MG63 (cell line): ENCODE results near the gene EXOC3L1. TPM values are rescaled to one million over a fixed set of nuclear protein-coding genes. Genes with fewer than 3 reads are reported as not detected.

Experiments used
- DNase-seq: peaks from one replicate; pipeline ENCODE4 v3.0.0-alpha.2; 2020
- H3K27me3 ChIP-seq: fragments of 250-450 bp; sonication (Bioruptor Pico); 2 replicates; pipeline ENCODE4 v1.5.1; 2020; ENCODE audit warnings: mild to moderate bottlenecking, moderate library complexity
- H3K36me3 ChIP-seq: fragments of 250-450 bp; sonication (Bioruptor Pico); 2 replicates; pipeline ENCODE4 v1.5.1; 2020; ENCODE audit warnings: mild to moderate bottlenecking, moderate library complexity
- H3K4me3 ChIP-seq: fragments of 250-450 bp; sonication (Bioruptor Pico); 2 replicates; pipeline ENCODE4 v1.5.1; 2020; ENCODE audit warnings: mild to moderate bottlenecking, moderate library complexity
- H3K9me3 ChIP-seq: fragments of 250-450 bp; sonication (Bioruptor Pico); 2 replicates; pipeline ENCODE4 v1.5.1; 2020; ENCODE audit warnings: mild to moderate bottlenecking, moderate library complexity
- total RNA-seq: library from RNA; depleted of rRNA; stranded (reverse); fragments of >200 nt; shearing (Covaris generic); gene quantifications from 2 replicates; pipeline ENCODE4 v1.2.3, GENCODE V29; 2014; ENCODE audit warnings: low replicate concordance

EXOC3L1 gene
- total RNA-seq, 1 experiment from 2014 or later: not detected

DNA sequence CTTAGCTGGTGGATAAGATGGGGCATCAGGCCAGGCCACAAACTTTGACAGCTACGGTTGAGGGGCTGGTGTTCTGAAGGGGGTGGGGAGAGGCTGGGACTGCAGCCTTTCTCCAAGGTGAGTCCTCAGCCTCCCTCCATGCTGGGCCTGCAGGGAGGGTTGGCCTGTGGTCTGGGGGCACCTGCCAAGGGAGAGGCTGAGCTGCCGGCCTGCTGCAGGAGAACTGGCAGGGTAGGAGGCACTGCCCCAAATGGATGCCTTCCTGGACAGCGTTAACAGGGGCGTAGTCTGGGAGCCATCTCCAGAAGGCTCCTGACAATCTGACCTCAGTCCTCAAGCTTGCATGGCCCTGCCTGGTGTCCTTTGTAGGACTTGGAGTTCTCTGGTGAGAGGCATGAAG lies 14.1 kb upstream of the EXOC3L1 start:
- Histone ChIP-seq H3K36me3 (no peaks in the 10 kb centered on the region; the same call in none of the 2 replicates), H3K27me3 (no peaks in the 10 kb centered on the region), H3K9me3 (no peaks in the 10 kb centered on the region), H3K4me3 (no peak overlapping the region)
- no peak for DNase-seq

DNA sequence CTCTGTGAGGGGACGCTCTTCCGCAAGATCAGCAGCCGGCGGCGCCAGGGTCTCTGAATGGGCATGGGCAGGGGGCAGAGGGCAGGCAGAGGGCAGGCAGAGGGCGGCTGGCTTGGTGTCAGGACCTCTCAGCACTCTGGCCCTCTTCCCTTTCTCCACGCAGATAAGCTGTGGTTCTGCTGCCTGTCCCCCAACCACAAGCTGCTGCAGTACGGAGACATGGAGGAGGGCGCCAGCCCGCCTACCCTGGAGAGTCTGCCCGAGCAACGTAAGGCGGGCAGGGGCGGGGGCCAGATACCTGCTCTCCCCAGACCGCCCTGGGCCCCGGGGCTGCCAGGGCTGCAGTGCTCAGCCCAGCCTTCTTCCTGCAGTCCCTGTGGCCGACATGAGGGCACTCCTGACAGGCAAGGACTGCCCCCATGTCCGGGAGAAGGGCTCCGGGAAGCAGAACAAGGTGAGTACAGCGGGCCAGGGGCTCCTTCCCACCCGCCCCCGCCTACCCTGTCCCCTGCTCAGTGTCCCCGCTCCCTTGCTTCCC lies 13.1 kb upstream of the EXOC3L1 start:
- no peaks in the 10 kb centered on the region for H3K9me3 ChIP-seq
- no peaks in the 10 kb centered on the region for H3K27me3 ChIP-seq
- no peaks in the 10 kb centered on the region; the same call in none of the 2 replicates for H3K36me3 ChIP-seq
- DNase-seq: no peak
- H3K4me3 ChIP-seq: no peak overlapping the region

DNA sequence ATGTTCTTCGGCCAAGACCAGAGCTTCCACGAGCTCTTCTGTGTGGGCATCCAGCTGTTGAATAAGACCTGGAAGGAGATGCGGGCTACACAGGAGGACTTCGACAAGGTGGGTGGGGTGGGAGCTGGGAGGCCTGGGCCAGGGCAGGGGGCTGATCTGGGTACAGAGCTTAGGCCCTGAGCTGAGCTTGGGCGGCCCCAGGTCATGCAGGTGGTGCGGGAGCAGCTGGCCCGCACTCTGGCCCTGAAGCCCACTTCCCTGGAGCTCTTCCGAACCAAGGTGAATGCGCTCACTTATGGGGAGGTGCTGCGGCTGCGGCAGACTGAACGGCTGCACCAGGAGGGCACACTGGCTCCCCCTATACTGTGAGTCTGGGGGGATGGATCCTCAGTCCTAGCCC lies 12.5 kb upstream of the EXOC3L1 start:
- Histone ChIP-seq H3K4me3 (no peak overlapping the region), H3K9me3 (no peaks in the 10 kb centered on the region), H3K36me3 (peaks cover under 1% of the 10 kb centered on the region), H3K27me3 (no peaks in the 10 kb centered on the region)
- DNase-seq: no peak

DNA sequence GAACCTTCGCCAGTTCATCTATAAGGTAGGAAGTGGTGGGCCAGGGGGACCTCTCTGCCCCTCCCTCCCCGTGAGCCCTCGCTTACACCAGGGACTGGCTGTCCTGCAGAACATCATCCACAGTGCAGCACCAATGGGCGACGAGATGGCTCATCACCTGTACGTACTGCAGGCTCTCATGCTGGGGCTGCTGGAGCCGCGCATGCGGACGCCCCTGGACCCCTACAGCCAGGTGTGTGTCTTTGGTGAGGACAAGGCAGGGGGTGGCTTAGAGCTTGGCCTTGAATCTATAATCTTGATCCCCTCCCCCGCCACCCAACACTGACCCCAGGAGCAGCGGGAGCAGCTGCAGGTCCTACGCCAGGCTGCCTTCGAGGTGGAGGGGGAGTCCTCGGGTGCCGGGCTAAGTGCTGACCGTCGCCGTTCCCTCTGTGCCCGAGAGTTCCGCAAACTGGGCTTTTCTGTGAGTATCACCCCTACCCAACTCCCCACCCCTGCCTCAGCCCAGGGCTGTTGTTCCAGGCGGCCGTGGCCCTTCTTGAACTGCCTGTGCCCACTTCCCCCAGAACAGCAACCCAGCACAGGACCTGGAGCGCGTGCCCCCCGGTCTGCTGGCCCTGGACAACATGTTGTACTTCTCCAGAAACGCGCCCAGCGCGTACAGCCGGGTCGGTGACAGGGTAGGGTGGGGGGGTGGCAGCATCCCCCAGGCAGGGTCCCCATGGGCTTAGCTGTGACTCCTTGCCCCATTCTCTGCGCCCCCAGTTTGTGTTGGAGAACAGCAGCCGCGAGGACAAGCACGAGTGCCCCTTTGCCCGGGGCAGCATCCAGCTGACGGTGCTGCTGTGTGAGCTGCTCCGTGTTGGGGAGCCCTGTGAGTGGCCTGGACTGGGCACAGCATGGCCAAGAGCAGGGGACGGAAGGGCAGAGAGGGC lies 11.7 kb upstream of the EXOC3L1 start:
- no peaks in the 10 kb centered on the region for H3K9me3 ChIP-seq
- H3K36me3 ChIP-seq: peaks cover 6% of the 10 kb centered on the region
- DNase-seq: no peak
- no peak overlapping the region for H3K4me3 ChIP-seq
- no peaks in the 10 kb centered on the region for H3K27me3 ChIP-seq

DNA sequence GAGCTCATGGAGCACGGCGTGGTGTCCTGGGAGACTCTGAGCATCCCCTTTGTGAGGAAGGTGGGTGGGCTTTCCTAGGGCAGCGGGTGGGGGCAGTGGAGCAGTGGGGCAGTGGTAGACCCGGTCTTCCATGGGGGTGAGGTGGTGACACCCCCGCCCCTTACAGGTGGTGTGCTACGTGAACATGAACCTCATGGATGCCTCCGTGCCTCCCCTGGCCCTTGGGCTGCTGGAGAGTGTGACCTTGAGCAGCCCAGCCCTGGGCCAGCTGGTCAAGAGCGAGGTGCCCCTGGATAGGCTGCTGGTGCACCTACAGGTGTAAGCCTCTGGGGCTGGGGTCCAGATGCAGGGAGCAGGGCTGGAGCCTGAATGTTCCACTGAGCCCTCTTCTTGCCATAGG lies 10.6 kb upstream of the EXOC3L1 start:
- peaks cover 15% of the 10 kb centered on the region for H3K36me3 ChIP-seq
- H3K9me3 ChIP-seq: no peaks in the 10 kb centered on the region
- no peaks in the 10 kb centered on the region for H3K27me3 ChIP-seq
- no peak for DNase-seq
- H3K4me3 ChIP-seq: no peak overlapping the region

DNA sequence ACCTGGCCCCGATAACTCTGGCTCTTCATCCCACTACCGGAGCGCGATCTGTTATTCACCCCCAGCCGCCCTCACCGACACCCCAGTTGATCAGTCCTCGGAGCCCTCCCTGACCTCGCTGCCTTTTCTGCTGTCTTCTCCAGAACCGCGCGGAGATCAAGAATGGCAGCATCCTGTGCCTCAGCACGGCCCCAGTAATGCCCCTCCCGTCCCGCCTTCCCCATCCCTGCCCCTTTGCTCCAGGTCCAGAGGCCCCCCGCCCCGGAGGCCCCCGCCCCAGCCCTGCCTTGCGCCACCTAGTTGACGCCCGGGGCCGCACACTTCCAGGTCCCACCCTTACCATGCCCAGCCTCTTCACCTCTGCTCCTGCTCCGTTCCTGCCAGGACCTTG lies 9.9 kb upstream of the EXOC3L1 start:
- peaks cover 21% of the 10 kb centered on the region for H3K36me3 ChIP-seq
- H3K9me3 ChIP-seq: no peaks in the 10 kb centered on the region
- H3K4me3 ChIP-seq: no peak overlapping the region
- DNase-seq: no peak
- no peaks in the 10 kb centered on the region for H3K27me3 ChIP-seq

DNA sequence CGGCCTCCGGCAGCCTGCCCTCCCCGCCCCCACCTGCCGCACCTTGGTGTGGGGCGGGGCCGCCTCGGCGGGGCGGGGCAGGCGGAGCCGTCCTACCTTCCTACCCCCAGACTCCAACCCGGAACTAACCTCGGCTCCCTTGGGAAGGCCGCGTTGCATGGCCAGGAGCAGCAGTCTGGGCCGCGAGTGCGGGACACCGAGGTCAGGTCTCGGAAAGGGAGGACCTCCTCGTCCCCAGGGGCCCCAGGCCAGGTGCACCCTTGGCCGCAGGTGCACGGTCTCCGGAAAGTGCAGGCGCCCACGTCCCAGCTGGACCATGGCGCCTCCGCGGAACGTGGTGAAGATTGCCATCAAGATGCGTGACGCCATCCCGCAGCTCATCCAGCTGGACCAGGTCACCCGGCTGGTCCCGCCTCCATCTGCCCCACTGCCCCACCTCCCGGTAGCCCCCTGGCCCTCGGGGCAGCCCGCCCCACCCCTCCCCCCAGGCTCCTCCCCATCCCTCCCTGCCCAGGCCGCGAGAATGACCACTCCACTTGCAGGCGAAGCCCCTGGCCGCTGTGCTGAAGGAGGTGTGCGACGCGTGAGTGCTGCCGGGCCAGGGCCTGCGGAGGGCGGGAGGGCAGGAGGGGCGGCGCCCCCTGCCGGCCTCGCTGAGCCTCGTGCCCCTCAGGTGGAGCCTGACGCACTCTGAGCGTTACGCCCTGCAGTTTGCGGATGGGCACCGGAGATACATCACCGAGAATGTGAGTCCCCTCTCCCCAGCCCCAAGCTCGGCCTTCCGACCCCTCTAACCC lies 9.3 kb upstream of the EXOC3L1 start, which contains the start of gene ELMO3:
Gene ELMO3, plus strand, starts transcription at position 121 of the 797 bp plus-strand sequence. Its CDS starts 196 bp downstream, at position 317.
- Histone ChIP-seq H3K4me3 (no peak within 1 kb of the TSS), H3K36me3 (peaks cover 25% of the 10 kb centered on the region), H3K9me3 (no peaks in the 10 kb centered on the region), H3K27me3 (no peaks in the 10 kb centered on the region)
- DNase-seq: no peak

DNA sequence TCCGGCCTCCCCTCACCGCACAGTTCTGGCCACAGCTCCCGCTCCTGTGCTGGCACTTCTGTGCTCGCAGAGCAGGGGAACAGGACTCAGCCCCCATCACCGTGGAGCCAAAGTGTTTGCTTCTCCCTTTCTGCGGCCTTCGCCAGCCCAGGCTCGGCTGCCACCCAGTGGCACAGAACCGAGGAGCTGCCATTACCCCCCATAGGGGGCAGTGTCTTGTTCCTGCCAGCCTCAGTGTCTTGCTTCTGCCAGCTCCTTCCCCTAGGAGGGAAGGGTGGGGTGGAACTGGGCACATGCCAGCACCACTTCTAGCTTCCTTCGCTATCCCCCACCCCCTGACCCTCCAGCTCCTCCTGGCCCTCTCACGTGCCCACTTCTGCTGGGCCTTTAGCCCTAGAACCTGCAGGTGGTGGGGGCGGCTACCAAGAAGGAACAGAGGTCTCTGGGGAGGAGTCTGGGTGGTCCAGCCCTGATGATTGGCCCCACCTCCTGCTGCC lies 8.3 kb upstream of the EXOC3L1 start:
- no peak for DNase-seq
- Histone ChIP-seq H3K4me3 (no peak overlapping the region), H3K36me3 (peaks cover 28% of the 10 kb centered on the region), H3K9me3 (no peaks in the 10 kb centered on the region), H3K27me3 (no peaks in the 10 kb centered on the region)

DNA sequence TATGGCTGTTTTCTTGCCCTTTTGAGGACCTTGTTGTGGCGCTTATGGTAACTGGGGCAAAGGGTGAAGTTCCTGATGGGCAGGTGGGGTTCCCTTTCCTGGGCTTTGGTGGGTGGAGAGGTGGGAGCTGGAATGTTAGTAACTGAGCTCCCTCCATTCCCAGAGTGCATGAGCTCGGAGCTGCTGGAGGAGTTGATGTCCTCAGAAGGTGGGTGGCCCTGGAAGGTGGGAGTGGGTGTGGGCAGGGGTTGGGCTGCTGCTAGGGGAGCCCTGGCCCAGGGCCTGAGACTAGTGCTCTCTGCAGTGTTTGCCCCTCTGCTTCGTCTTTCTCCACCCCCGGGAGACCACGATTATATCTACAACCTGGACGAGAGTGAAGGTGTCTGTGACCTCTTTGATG lies 7.8 kb upstream of the EXOC3L1 start:
- Histone ChIP-seq H3K9me3 (no peaks in the 10 kb centered on the region), H3K4me3 (no peak overlapping the region), H3K27me3 (no peaks in the 10 kb centered on the region), H3K36me3 (peaks cover 28% of the 10 kb centered on the region)
- no peak for DNase-seq

DNA sequence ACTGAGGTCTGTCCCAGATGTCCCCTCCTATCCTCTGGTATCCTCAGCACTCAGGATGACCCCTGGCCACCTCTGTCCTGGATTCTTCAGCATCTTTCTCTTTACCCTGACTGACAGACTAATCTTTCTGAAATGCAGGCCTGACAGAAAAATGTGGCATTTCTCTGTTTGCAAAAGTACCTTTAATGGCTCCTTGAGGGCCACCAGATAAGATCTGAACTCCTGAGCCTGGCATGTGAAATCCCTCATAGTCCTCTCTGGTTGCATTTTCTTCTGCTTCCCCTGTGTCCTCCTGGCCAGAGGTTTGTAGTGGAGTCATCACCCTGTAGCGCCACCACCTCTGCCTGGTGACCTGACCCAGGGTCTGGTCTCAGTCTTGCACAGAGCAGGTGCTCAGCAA lies 6.9 kb upstream of the EXOC3L1 start:
- Histone ChIP-seq H3K9me3 (no peaks in the 10 kb centered on the region), H3K36me3 (peaks cover 28% of the 10 kb centered on the region), H3K27me3 (no peaks in the 10 kb centered on the region), H3K4me3 (no peak overlapping the region)
- DNase-seq: no peak

DNA sequence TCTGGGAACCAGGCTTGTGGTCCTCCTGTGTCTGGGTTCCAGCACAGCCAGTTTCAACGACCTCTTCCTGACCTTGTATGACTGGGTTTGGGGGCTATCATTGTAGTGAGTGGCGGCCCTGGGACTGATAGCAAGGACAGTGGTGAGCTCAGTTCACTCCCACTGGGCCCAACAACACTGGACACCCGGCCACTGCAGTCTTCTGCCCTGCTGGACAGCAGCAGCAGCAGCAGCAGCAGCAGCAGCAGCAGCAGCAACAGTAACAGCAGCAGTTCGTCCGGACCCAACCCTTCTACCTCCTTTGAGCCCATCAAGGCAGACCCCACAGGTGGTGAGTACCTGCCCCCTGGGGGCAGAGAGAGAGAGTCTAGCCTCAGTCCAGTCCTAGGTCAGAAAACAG lies 5.7 kb upstream of the EXOC3L1 start:
- Histone ChIP-seq H3K36me3 (peaks cover 28% of the 10 kb centered on the region), H3K27me3 (no peaks in the 10 kb centered on the region), H3K4me3 (no peak overlapping the region), H3K9me3 (no peaks in the 10 kb centered on the region)
- DNase-seq: no peak

DNA sequence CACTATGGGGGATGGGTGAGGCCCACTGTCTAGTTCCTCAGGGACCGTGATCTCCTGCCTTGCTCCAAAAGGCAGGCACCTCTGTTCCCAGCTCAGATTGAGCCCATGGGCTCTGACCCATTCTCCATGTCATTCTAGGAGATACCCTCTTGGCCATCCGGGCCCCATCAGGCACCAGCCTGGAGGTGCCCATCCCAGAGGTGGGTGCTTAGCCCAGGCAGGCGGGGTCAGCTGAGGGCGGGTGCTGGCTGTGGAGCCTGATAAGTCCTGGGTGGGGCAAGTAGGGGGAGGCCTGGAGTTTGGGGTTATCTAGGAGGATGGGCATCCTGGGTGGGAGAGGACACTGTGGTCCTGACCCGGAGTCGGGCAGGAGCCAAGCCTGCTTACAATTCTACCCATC lies 4.3 kb upstream of the EXOC3L1 start:
- peaks cover 28% of the 10 kb centered on the region for H3K36me3 ChIP-seq
- H3K9me3 ChIP-seq: no peaks in the 10 kb centered on the region
- DNase-seq: no peak
- H3K27me3 ChIP-seq: no peaks in the 10 kb centered on the region
- no peak overlapping the region for H3K4me3 ChIP-seq

DNA sequence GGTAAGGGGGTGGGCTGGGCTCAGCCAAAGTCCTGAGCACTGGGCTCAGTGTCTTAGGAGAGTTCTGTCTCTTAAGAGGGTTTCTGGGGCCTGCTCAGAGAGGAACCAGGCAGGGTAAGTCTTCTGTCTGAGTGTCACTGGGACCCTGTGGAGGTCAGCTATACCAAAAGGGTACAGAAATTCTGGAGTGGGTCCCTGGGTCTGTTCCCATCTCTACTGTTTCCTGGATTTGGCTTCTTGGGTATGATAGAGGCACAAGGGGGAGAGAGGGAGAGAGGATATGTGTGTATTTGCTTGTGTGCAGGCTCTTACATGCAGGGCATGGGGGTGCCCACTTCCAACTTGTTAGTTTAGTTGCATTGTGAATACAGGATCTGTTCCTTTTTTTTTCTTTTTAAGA lies 3.6 kb upstream of the EXOC3L1 start:
- H3K36me3 ChIP-seq: peaks cover 28% of the 10 kb centered on the region
- H3K9me3 ChIP-seq: no peaks in the 10 kb centered on the region
- H3K27me3 ChIP-seq: no peaks in the 10 kb centered on the region
- peak overlapping the region; percentile 81 for H3K4me3 ChIP-seq
- no peak for DNase-seq

DNA sequence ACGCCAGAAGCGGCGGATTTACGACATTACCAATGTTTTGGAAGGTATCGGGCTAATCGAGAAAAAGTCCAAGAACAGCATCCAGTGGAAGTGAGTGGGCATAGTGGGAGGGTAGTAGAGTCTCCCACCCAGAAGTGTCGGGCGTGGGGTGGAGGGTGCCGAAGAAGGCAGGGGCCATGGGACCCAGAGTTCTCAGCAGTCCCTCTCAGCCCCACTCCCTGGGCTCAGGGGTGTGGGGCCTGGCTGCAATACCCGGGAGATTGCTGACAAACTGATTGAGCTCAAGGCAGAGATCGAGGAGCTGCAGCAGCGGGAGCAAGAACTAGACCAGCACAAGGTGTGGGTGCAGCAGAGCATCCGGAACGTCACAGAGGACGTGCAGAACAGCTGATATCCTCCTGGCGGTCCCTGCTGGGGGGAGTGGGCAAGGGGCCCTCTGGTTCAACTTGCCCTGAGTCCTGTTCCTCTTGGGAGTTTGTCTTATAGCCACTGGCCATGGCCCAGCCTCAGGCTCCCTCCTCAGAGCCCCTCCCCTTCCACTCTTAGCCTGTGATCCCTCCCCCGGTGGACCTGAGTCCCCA lies 2.9 kb upstream of the EXOC3L1 start:
- Histone ChIP-seq H3K4me3 (peak overlapping the region; percentile 81), H3K9me3 (no peaks in the 10 kb centered on the region), H3K36me3 (peaks cover 28% of the 10 kb centered on the region), H3K27me3 (no peaks in the 10 kb centered on the region)
- DNase-seq: no peak

DNA sequence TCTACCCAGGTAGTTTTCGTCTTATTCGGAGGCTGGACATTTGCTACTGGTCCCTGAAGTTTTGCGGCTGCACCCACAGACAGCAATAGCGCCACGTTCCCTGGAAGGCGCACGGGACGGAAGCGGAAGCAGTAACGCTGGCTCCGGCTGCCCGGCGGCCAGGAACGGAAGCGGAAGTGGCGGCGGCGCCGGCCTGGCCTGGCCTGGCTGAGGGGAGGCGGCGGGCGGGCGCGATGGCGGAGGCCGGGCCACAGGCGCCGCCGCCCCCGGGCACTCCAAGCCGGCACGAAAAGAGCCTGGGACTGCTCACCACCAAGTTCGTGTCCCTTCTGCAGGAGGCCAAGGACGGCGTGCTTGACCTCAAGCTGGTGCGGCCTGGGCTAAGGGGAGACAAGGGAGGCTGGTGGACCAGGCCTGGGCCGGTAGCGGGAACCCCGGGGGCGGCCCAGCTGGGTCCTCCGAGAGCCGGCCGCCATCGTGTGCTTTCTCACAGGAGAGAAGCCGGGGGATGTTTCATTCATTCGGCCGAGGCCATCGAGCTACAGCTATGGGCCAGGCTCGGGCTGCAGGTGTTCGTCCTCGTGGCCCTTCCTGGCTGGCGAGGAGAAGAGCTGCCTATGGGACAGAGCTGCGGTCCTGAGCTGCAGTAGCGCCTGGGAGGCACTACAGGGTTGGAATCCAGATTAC lies 2.2 kb upstream of the EXOC3L1 start, which contains the start of gene E2F4:
Gene E2F4, plus strand, starts transcription at position 161 of the 687 bp plus-strand sequence. Its CDS starts 73 bp downstream, at position 234.
- H3K4me3 ChIP-seq: peak within 1 kb of the TSS; percentile 81
- H3K9me3 ChIP-seq: no peaks in the 10 kb centered on the region
- H3K27me3 ChIP-seq: no peaks in the 10 kb centered on the region
- peaks cover 26% of the 10 kb centered on the region for H3K36me3 ChIP-seq
- peak; percentile 86 for DNase-seq

DNA sequence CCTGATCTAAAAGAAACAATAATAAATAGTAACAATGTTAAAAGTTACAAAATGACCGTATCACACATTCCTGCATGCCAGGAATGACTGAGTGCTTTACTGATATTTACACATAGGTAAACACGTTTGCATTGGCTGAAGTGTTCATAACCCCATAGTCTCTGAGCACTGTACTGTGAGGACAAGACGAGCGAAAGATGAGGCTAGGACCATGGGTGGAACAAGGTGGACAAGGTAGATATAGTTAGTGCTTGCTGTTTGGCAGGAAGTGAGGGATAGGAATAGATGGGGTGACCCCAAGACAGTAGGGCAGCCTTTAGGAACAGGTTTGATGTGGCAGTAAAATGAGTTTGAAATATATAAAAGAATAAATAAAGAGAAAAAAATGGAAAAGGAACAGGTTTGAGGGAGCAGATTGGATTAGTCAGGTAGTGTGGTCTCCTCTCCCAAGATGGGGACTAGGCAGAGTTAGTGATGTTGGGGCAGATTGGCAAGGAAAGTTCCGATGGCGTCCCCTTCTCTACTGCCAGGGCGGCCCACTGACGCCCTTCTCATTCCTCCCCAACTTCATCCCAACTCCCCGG lies 1.6 kb upstream of the EXOC3L1 start:
- Histone ChIP-seq H3K27me3 (no peaks in the 10 kb centered on the region), H3K36me3 (peaks cover 20% of the 10 kb centered on the region), H3K9me3 (no peaks in the 10 kb centered on the region), H3K4me3 (peak overlapping the region; percentile 81)
- no peak for DNase-seq
